H9 (cell line): ENCODE measurements around the gene RHOC. TPM values are rescaled to one million over a fixed set of nuclear protein-coding genes. Genes with fewer than 3 reads are reported as not detected.

Experiments used
- DNase-seq: peaks from one replicate; pipeline ENCODE4 v3.0.0-alpha.2; 2017
- H2AFZ ChIP-seq: one replicate; pipeline ENCODE4 v1.6.1; 2013; ENCODE audit warnings: mild to moderate bottlenecking, low read length, control low read depth, moderate library complexity
- H2AK5ac ChIP-seq: 2 replicates; pipeline ENCODE4 v1.6.1; 2013; ENCODE audit warnings: low read length, control low read depth, mixed read lengths; ENCODE audit not compliant: insufficient read length
- H2BK120ac ChIP-seq: one replicate; pipeline ENCODE4 v1.6.1; 2013; ENCODE audit warnings: low read depth, mild to moderate bottlenecking, low read length, control low read depth, inconsistent platforms; ENCODE audit not compliant: poor library complexity, severe bottlenecking
- H2BK12ac ChIP-seq: 2 replicates; pipeline ENCODE4 v1.6.1; 2013; ENCODE audit warnings: low read length, control low read depth, mixed read lengths, low read depth; ENCODE audit not compliant: insufficient read length
- H2BK15ac ChIP-seq: 2 replicates; pipeline ENCODE4 v1.6.1; 2013; ENCODE audit warnings: low read depth, low read length, control low read depth
- H2BK20ac ChIP-seq: one replicate; pipeline ENCODE4 v1.6.1; 2013; ENCODE audit warnings: low read depth, mild to moderate bottlenecking, low read length, control low read depth, inconsistent platforms; ENCODE audit not compliant: poor library complexity, severe bottlenecking
- H2BK5ac ChIP-seq: 2 replicates; pipeline ENCODE4 v1.6.1; 2013; ENCODE audit warnings: low read length, control low read depth, mixed read lengths; ENCODE audit not compliant: insufficient read length
- H3K14ac ChIP-seq: 2 replicates; pipeline ENCODE4 v1.6.1; 2013; ENCODE audit warnings: low read length, control low read depth; ENCODE audit not compliant: insufficient read depth
- H3K18ac ChIP-seq: 2 replicates; pipeline ENCODE4 v1.6.1; 2013; ENCODE audit warnings: low read depth, mild to moderate bottlenecking, mixed read lengths, low read length, control low read depth; ENCODE audit not compliant: insufficient read length
- H3K23ac ChIP-seq: 2 replicates; pipeline ENCODE4 v1.6.1; 2013; ENCODE audit warnings: low read length, control low read depth, mixed read lengths, low read depth; ENCODE audit not compliant: insufficient read length
- H3K23me2 ChIP-seq: 2 replicates; pipeline ENCODE4 v1.6.1; 2013; ENCODE audit warnings: low read depth, mild to moderate bottlenecking, mixed read lengths, low read length, control low read depth; ENCODE audit not compliant: insufficient read length, poor library complexity, severe bottlenecking
- H3K27ac ChIP-seq: 2 replicates; pipeline ENCODE4 v1.5.1; 2013; ENCODE audit warnings: low read length, control low read depth, mixed read lengths, low read depth; ENCODE audit not compliant: insufficient read length
- H3K27me3 ChIP-seq: 2 replicates; pipeline ENCODE4 v1.6.1; 2013; ENCODE audit warnings: low read length, control low read depth, inconsistent platforms; ENCODE audit not compliant: insufficient read depth
- H3K4ac ChIP-seq: 2 replicates; pipeline ENCODE4 v1.6.1; 2013; ENCODE audit warnings: low read depth, mild to moderate bottlenecking, control low read depth, inconsistent platforms, low read length, moderate library complexity
- H3K4me1 ChIP-seq: 2 replicates; pipeline ENCODE4 v1.6.1; 2013; ENCODE audit warnings: low read length, control low read depth, inconsistent platforms; ENCODE audit not compliant: insufficient read depth
- H3K4me2 ChIP-seq: 2 replicates; pipeline ENCODE4 v1.6.1; 2013; ENCODE audit warnings: low read length, control low read depth, mixed read lengths; ENCODE audit not compliant: insufficient read length, insufficient read depth
- H3K56ac ChIP-seq: 2 replicates; pipeline ENCODE4 v1.6.1; 2013; ENCODE audit warnings: low read depth, mild to moderate bottlenecking, mixed read lengths, low read length, control low read depth; ENCODE audit not compliant: insufficient read length
- H3K79me1 ChIP-seq: 2 replicates; pipeline ENCODE4 v1.6.1; 2013; ENCODE audit warnings: low read depth, mild to moderate bottlenecking, moderate library complexity, low read length, control low read depth, inconsistent platforms; ENCODE audit not compliant: insufficient read depth, poor library complexity, severe bottlenecking
- H3K79me2 ChIP-seq: 2 replicates; pipeline ENCODE4 v1.6.1; 2013; ENCODE audit warnings: low read length, control low read depth, inconsistent platforms; ENCODE audit not compliant: insufficient read depth
- H3K9ac ChIP-seq: 2 replicates; pipeline ENCODE4 v1.6.1; 2013; ENCODE audit warnings: low read length, control low read depth, mixed read lengths; ENCODE audit not compliant: insufficient read length; ENCODE audit errors: extremely low read depth
- H3K9me3 ChIP-seq: one replicate; pipeline ENCODE4 v1.6.1; 2013; ENCODE audit warnings: low read depth, low read length, inconsistent platforms; ENCODE audit not compliant: control insufficient read depth
- H3T11ph ChIP-seq: one replicate; pipeline ENCODE4 v1.6.1; 2013; ENCODE audit warnings: mild to moderate bottlenecking, low read length, control low read depth, inconsistent platforms
- H4K20me1 ChIP-seq: one replicate; pipeline ENCODE4 v1.6.1; 2013; ENCODE audit not compliant: control insufficient read depth, insufficient read length, insufficient read depth
- H4K5ac ChIP-seq: 2 replicates; pipeline ENCODE4 v1.6.1; 2013; ENCODE audit warnings: low read depth, mild to moderate bottlenecking, mixed read lengths, low read length, control low read depth; ENCODE audit not compliant: insufficient read length
- H4K8ac ChIP-seq: replicated peaks from 2 replicates; pipeline ENCODE4 v1.6.1; 2013; ENCODE audit warnings: low read length, control low read depth, mixed read lengths, low read depth; ENCODE audit not compliant: insufficient read length
- H4K91ac ChIP-seq: 2 replicates; pipeline ENCODE4 v1.6.1; 2013; ENCODE audit warnings: low read depth, mild to moderate bottlenecking, moderate library complexity, mixed read lengths, low read length, control low read depth; ENCODE audit not compliant: insufficient read length
- H3K27ac Mint-ChIP-seq, 3 experiments: 2 replicates in 2 of 3; 3 replicates in 1 of 3; pipeline ENCODE4 v1.8.0; 2020 to 2021; ENCODE audit warnings: mixed read lengths in 3 of 3, mild to moderate bottlenecking in 1 of 3, moderate library complexity in 1 of 3
- H3K27me3 Mint-ChIP-seq: 2 replicates; pipeline ENCODE4 v1.8.0; 2021; ENCODE audit warnings: low read depth, mild to moderate bottlenecking, moderate library complexity, mixed read lengths
- H3K36me3 Mint-ChIP-seq, 3 experiments: 2 replicates in 2 of 3; 3 replicates in 1 of 3; pipeline ENCODE4 v1.8.0; 2020 to 2021; ENCODE audit warnings: low read depth in 3 of 3, mixed read lengths in 3 of 3; ENCODE audit not compliant: insufficient read depth in 1 of 3
- H3K4me1 Mint-ChIP-seq, 2 experiments: 2 replicates each; pipeline ENCODE4 v1.8.0; 2020; ENCODE audit warnings: mixed read lengths in 2 of 2
- H3K4me3 Mint-ChIP-seq, 2 experiments: 2 replicates in 1 of 2; 3 replicates in 1 of 2; pipeline ENCODE4 v1.8.0; 2020 to 2021; ENCODE audit warnings: mild to moderate bottlenecking in 2 of 2, mixed read lengths in 2 of 2, moderate library complexity in 1 of 2
- H3K9me3 Mint-ChIP-seq, 2 experiments: 2 replicates in 1 of 2; 3 replicates in 1 of 2; pipeline ENCODE4 v1.8.0; 2020; ENCODE audit warnings: mild to moderate bottlenecking in 2 of 2, mixed read lengths in 2 of 2, moderate library complexity in 1 of 2
- CTCF ChIP-seq: fragments of 200-600 bp; sonication (generic); conservative IDR thresholded peaks from 3 replicates; pipeline ENCODE4 v1.8.0; 2021; ENCODE audit warnings: antibody characterized with exemption, mild to moderate bottlenecking
- WGBS: extraction: QIAGEN DNeasy Blood & Tissue Kit; methylation state at CpG from one replicate; pipeline ENCODE4 v1.1.7; 2013; ENCODE audit warnings: missing lambda C conversion rate, low lambda C conversion rate, mixed read lengths; ENCODE audit not compliant: insufficient read length; ENCODE audit errors: extremely low coverage; 5-methylcytosine and 5-hydroxymethylcytosine counted together
- total RNA-seq: library from RNA; stranded (reverse); gene quantifications from 2 replicates; pipeline ENCODE4 v1.2.1, GENCODE V29; 2021

RHOC gene
- total RNA-seq, 1 experiment from 2014 or later, result 68.9 TPM

GRCh38 chr1:112717263-112717873, 10.4 kb upstream of the RHOC start:
- H3K27ac ChIP-seq, result no peak overlapping the region
- H2AFZ ChIP-seq, result no peak overlapping the region
- no peaks in the 10 kb centered on the region; the same call in 1 of the 2 replicates for H3K79me2 ChIP-seq
- H2BK12ac ChIP-seq, result no peak overlapping the region
- H3K4me1 Mint-ChIP-seq, result peaks cover 40 to 43% of the 10 kb centered on the region in 2 experiments
- no peak overlapping the region for H2BK5ac ChIP-seq
- H3K9me3 ChIP-seq, result no peaks in the 10 kb centered on the region
- H3K18ac ChIP-seq, result no peak overlapping the region
- peaks cover 19% of the 10 kb centered on the region for H3K23me2 ChIP-seq
- no peaks in the 10 kb centered on the region; the same call in 1 of the 2 replicates for H3K27me3 ChIP-seq
- H3K27ac Mint-ChIP-seq, result no peak overlapping the region
- no peak overlapping the region for H3K14ac ChIP-seq
- no peak overlapping the region for H3T11ph ChIP-seq
- no peaks in the 10 kb centered on the region for H3K79me1 ChIP-seq
- peaks cover 3% of the 10 kb centered on the region; the same call in 1 of the 2 replicates for H3K4me1 ChIP-seq
- H3K56ac ChIP-seq, result no peak overlapping the region
- H3K23ac ChIP-seq, result no peak overlapping the region
- no peak overlapping the region for H2BK120ac ChIP-seq
- H4K5ac ChIP-seq, result no peak overlapping the region
- no peak for TF ChIP-seq CTCF
- no peak overlapping the region for H3K9ac ChIP-seq
- H2BK20ac ChIP-seq, result no peak overlapping the region
- H4K91ac ChIP-seq, result no peak overlapping the region
- no peak for DNase-seq
- no CpG with 5 or more reads among the region's 2 CpGs for WGBS
- no peak overlapping the region for H3K4me3 Mint-ChIP-seq
- H4K8ac ChIP-seq, result no peak overlapping the region
- H3K4ac ChIP-seq, result no peak overlapping the region
- no peak overlapping the region for H2BK15ac ChIP-seq
- peaks cover 62% of the 10 kb centered on the region for H3K27me3 Mint-ChIP-seq
- H4K20me1 ChIP-seq, result no peaks in the 10 kb centered on the region
- no peak overlapping the region for H3K4me2 ChIP-seq
- peaks cover 0 to 3% of the 10 kb centered on the region in 2 experiments; a peak in 2 of 5 replicates for H3K9me3 Mint-ChIP-seq
- no peak overlapping the region for H2AK5ac ChIP-seq
- peaks cover 0 to 3% (median 0%) of the 10 kb centered on the region in 3 experiments; a peak in 2 of 7 replicates for H3K36me3 Mint-ChIP-seq
